Renal pelvis (tissue), 4 donors: ENCODE measurements around the gene HSDL2. TPM values are rescaled to one million over a fixed set of nuclear protein-coding genes. Genes with fewer than 3 reads are reported as not detected.
"Not testable (repeated sequence)": the region's sequence is repeated elsewhere in the genome, so short reads cannot be mapped to it uniquely, and the experiment has no call there.

ENCODE experiments used
- DNase-seq: peaks from one replicate; pipeline ENCODE4 v3.0.0-alpha.2; 2013
- polyA plus RNA-seq, 3 donors: library from polyadenylated mRNA; unstranded; fragments of 120-200 nt; gene quantifications; one replicate each; pipeline ENCODE4 v1.2.1, GENCODE V29; 2013; ENCODE audit not compliant: insufficient read length in 3 of 3

The HSDL2 gene
- polyA plus RNA-seq, 3 donors = 96.8 to 115 (median 107) TPM

GRCh38 chr9:112360047-112360804 is 19.7 kb upstream of the HSDL2 start:
- DNase-seq = no peak

DNA sequence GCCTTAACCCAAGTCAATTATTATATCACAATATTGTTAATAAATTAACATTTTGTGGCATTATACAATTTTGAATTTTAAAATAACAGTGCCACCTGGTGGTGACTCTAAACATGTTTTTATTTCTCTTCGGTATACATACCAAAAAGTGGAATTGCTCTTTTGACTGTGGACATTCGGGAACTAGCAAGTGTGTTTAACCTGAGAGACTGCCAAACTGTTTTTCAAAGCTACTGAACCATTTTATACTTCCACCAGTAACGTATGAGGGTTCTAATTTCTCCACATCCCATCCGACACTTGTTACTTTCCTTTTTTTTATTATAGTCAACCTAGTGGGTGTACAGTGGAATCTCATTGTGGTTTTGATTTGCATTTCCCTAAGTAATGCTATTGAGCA is 18.3 kb upstream of the HSDL2 start:
- no peak for DNase-seq

DNA sequence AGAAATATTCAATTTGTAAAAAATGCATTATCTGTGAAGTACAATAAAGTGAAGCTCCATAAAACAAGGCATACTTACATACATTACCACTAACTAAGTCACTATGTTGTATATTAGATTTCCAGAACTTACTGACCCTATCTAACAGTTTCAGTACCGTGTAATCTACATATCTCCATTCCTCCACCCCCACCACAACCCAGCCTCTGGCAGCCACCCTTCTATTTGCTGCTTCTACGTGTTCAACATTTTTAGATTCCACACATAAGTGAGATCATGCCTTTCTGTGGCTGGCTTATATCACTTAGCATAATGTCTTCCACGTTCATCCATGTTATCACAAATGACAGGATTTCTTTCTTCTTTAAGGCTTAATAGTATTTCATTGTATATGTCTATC is 15.1 kb upstream of the HSDL2 start:
- no peak for DNase-seq

- DNase-seq = not testable (repeated sequence)
These were observed 14.7 kb upstream of the HSDL2 start for GRCh38 chr9:112365257-112365656.

DNA sequence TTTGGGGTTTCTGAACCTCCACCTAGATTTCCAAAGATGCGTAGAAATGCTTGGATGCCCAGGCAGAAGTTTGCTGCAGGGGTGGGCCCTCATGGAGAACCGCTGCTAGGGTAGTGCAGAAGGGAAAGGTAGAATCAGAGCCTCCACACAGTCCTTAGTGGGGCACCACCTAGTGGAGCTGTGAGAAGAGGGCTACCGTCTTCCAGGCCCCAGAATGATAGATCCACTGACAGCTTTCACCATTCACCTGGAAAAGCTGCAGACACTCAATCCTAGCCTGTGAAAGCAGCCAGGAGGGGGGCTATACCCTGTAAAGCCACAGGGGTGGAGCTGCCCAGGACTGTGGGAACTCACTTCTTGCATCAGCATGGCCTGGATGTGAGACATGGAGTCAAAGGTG is 13.3 kb upstream of the HSDL2 start:
- no peak for DNase-seq

- DNase-seq = no peak
These were observed 12.4 kb upstream of the HSDL2 start for GRCh38 chr9:112367465-112367864.

- no peak for DNase-seq
These were observed 10.1 kb upstream of the HSDL2 start for GRCh38 chr9:112369817-112370216.

DNA sequence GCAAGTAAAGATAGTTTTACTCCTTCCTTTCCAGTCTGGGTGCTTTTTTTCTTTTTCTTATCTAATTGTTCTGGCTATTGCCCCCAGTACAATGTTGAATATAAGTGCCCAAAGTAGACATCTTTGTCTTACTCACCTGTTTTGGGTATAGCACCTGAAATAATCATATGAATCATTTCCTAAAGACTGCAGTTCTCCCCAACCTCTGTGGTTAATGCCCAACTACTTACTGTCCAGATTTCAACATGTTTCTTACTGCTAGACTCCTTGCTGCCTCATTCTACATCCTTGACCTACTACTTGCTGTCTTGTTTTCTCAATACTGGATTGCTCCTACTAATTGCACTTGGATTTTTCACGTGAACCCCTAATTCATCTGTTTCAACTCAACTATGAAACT is 8.8 kb upstream of the HSDL2 start:
- no peak for DNase-seq

DNA sequence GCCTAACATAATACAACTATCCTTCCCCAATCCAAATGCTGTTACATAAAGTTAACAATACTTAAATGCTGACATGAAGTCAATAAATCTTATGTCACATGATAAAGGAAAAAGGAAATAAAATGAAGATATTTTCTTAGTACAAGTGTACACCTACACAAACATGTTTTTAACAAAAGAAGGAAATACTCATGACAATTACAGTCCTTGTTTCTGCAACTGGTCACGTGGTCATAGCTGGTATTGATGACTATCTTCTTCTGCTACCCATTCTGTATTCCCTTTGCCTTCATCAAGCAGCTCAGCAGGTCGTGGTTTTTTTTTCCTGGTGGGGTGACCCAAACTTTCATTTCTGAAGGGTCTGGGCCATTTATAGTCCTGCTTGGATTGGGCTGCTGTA is 6.2 kb upstream of the HSDL2 start:
- DNase-seq = not testable (repeated sequence)

- not testable (repeated sequence) for DNase-seq
These were observed 5.7 kb upstream of the HSDL2 start for GRCh38 chr9:112374232-112374631.

GRCh38 chr9:112375361-112375760 is 4.5 kb upstream of the HSDL2 start:
- no peak for DNase-seq

DNA sequence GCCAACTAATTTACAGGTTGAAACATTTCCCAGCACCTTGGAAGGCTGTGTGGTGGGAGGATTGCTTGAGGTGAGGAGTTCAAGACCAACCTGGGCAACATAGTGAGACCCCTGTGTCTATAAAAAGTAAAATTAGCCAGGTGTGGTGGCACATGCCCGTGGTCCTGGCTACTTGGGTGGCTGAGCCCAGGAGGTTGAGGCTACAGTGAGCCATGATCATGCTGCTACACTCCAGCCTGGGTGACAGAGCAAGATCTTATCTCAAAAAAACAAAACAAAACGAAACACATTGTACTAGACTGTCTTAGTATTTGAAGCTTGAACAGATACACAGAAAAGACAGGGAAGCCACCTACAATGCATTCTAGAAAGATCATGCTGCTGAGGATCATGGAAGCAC is 2.8 kb upstream of the HSDL2 start:
- no peak for DNase-seq

GRCh38 chr9:112377684-112378327 is 2.1 kb upstream of the HSDL2 start:
- DNase-seq = no peak

GRCh38 chr9:112378328-112379176 is 1.4 kb upstream of the HSDL2 start:
- no peak for DNase-seq

DNA sequence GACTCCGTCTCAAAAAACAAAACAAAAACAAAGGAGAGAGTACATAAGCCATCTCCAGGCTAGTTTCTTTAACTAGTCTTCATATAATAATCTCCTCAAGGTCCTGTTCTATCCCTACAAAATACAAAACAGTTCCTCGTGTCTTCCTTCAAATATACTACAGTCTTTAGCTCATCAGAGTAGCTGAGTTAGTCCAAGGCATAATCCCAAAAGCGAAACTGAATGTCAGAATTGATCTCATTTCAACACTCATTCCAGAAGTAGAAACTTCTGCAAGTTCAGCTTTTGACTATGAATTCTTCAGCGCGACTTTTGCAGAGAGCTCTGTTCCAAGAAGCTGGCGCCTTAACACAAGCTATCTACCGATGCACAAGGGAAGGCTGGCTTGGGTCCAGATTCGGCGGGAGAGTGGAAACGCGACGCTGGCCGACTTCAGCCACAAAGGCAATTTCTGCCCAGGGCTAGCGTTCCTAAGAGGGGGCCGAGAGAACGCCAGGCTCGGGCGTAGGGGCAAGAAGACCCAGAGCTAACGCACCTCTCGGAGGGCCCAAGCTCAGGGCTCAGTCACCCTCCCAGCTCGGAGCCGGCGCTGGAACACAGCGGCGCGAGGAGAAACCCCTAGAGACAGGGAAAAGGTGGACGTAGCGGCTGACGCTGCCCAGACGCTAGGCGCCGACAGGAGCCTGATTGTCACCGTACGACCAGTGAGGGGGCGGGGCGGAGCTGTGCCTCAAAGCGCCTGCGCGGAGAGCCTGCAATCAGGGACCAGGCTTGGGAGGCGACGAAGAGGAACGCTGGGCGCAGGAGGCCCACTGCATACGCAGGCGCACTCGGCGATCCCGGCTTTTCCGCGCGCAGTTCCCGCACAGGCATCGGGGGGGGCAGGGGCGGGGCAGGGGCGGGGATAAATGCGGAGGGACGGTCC is 469 bp upstream of the HSDL2 start:
- DNase-seq = peak; percentile 98

- DNase-seq = peak; percentile 46
These were observed 915 bp downstream of the HSDL2 start for GRCh38 chr9:112380825-112381221.

GRCh38 chr9:112382066-112382465 is 2.2 kb downstream of the HSDL2 start:
- no peak for DNase-seq

DNA sequence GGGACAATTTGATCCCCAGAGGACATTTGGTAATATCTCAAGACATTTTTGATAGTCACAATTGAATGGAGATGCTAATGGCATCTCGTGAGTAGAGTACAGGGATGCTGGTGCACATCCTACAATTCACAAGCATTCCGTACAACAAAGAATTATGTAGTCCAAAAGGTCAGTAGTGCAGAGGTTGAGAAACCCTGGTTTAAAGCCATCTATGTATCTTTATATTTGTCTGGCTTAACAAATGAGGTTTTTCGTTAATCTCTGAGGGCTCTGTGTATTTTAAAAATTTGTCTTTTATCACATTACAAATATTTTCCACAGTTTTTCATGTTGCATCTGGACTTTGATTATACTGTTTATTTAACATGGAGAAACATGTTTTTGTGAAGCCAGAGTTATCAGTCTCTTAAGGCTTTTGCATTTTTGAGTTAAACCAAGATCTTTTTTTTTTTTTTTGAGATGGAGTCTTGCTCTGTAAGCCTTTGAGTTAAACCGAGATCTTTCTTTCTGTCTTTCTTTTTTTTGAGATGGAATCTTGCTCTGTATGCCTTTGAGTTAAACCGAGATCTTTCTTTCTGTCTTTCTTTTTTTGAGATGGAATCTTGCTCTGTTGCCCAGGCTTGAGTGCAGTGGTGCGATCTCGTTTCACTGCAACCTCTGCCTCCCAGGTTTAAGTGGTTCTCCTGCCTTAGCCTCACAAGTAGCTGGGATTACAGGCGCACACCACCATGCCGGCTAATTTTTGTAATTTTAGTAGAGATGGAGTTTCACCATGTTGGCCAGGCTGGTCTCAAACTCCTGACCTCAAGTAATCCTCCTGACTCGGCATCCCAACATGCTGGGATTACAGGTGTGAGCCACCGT is 2.8 kb downstream of the HSDL2 start:
- DNase-seq = no peak

DNA sequence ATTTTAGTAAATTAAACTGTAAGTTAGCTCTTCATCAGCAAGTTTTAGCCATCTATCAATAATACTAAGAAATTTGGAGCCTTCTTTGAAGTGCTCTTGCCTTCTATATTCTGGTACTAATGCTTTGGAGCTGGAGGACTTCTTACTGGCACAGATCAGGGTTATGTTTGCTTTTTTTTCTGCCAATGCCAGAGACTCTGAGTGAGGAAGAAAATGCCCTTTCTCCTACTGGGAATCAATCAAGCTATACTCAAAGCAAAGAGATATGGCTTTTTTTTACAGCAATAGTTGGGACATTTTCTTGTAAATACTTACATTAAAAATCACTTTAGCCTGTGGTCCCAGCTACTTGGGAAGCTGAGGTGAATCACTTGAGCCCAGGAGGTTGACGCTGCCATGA is 4.3 kb downstream of the HSDL2 start:
- no peak for DNase-seq

DNA sequence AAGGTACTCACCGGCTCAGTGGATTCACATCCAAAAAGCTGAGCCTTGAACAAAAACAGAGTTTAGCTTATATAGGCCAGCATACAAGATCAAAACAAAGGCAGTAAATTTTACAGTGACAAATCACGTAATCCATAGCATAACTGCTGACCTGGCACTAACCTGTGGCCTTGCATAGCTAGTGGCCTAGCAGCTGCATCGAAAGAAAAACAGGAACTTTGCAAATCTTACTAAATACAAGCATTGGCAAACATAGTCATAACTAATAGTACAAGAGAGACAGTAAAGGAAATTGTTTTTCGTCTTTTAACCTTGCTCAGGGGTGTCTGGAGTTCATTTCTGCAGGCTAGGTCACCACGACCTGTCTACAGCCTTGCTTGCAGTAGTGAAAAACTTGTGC is 4.8 kb downstream of the HSDL2 start:
- no peak for DNase-seq

GRCh38 chr9:112387115-112387514 is 7.2 kb downstream of the HSDL2 start:
- DNase-seq = no peak
